Skeletal muscle tissue (tissue), 4 donors: ENCODE results near the gene NAA80. TPM values are rescaled to one million over a fixed set of nuclear protein-coding genes. Genes with fewer than 3 reads are reported as not detected.
A peak's percentile ranks its signal among the peaks of the same experiment; 100 is the strongest.
"Not testable (repeated sequence)": the region's sequence is repeated elsewhere in the genome, so short reads cannot be mapped to it uniquely, and the experiment has no call there.

Experiments
- H3K27ac ChIP-seq: one replicate; pipeline ENCODE4 v1.7.0; 2013; ENCODE audit warnings: mild to moderate bottlenecking, low read depth, low read length, inconsistent platforms
- H3K27me3 ChIP-seq, 3 donors: one replicate each; pipeline ENCODE4 v1.7.0; 2013; ENCODE audit warnings: low read length in 3 of 3; ENCODE audit not compliant: control insufficient read depth in 3 of 3, insufficient read depth in 3 of 3
- H3K36me3 ChIP-seq, 3 donors: one replicate each; pipeline ENCODE4 v1.7.0; 2013; ENCODE audit warnings: low read length in 3 of 3; ENCODE audit not compliant: control insufficient read depth in 3 of 3, insufficient read depth in 3 of 3
- H3K4me1 ChIP-seq, 3 donors: one replicate each; pipeline ENCODE4 v1.7.0; 2013; ENCODE audit warnings: low read length in 3 of 3, mild to moderate bottlenecking in 3 of 3; ENCODE audit not compliant: control insufficient read depth in 3 of 3, insufficient read depth in 3 of 3
- H3K4me3 ChIP-seq, 3 donors: one replicate each; pipeline ENCODE4 v1.7.0; 2013; ENCODE audit warnings: low read length in 3 of 3
- H3K9ac ChIP-seq, 3 donors: one replicate each; pipeline ENCODE4 v1.7.0; 2013; ENCODE audit warnings: low read length in 3 of 3, mild to moderate bottlenecking in 3 of 3, moderate library complexity in 2 of 3, low read depth in 1 of 3
- H3K9me3 ChIP-seq, 3 donors: one replicate each; pipeline ENCODE4 v1.7.0; 2013; ENCODE audit warnings: low read length in 3 of 3; ENCODE audit not compliant: control insufficient read depth in 3 of 3
- total RNA-seq: library from RNA; depleted of rRNA; stranded (reverse); fragments of >200 nt; gene quantifications from one replicate; pipeline ENCODE4 v1.2.3, GENCODE V29; 2014
- donor health status: Osteomylitis.

Gene NAA80
- total RNA-seq, 1 donor from 2014 or later, result 1.6 TPM

- H3K36me3 ChIP-seq, result peaks cover 27 to 31% (median 30%) of the 10 kb centered on the region in 3 donors
- no peak overlapping the region for H3K27ac ChIP-seq
- H3K4me1 ChIP-seq, result peaks cover 36 to 47% (median 42%) of the 10 kb centered on the region in 3 donors
These were observed 15.6 kb upstream of the NAA80 start for GRCh38 chr3:50314816-50315215.

GRCh38 chr3:50314342-50314741, 15.1 kb upstream of the NAA80 start:
- H3K27ac ChIP-seq, result no peak overlapping the region
- H3K36me3 ChIP-seq, result peaks cover 22 to 26% (median 25%) of the 10 kb centered on the region in 3 donors
- no peaks in the 10 kb centered on the region for H3K27me3 ChIP-seq
- peak overlapping the region in 1 of 3 donors; percentile 60 for H3K9ac ChIP-seq
- H3K4me1 ChIP-seq, result peaks cover 31 to 42% (median 38%) of the 10 kb centered on the region in 3 donors
- no peaks in the 10 kb centered on the region for H3K9me3 ChIP-seq
- H3K4me3 ChIP-seq, result no peak overlapping the region

More at GRCh38 chr3:50314816-50315215, 15.6 kb upstream of the NAA80 start:
- Histone ChIP-seq H3K4me3 (no peak overlapping the region), H3K27me3 (no peaks in the 10 kb centered on the region), H3K9me3 (no peaks in the 10 kb centered on the region), H3K9ac (no peak overlapping the region)

GRCh38 chr3:50312041-50312440, 12.8 kb upstream of the NAA80 start:
- not testable (repeated sequence) for H3K9ac ChIP-seq, H3K27me3 ChIP-seq, H3K9me3 ChIP-seq, H3K27ac ChIP-seq, H3K4me3 ChIP-seq, H3K36me3 ChIP-seq
- peaks cover 9 to 19% (median 16%) of the 10 kb centered on the region in 3 donors for H3K4me1 ChIP-seq

GRCh38 chr3:50304601-50305000, 5.4 kb upstream of the NAA80 start:
- peak overlapping the region in 1 of 3 donors; percentile 16 for H3K9ac ChIP-seq
- no peak overlapping the region for H3K27ac ChIP-seq
- no peak overlapping the region for H3K4me3 ChIP-seq
- no peaks in the 10 kb centered on the region for H3K27me3 ChIP-seq
- H3K9me3 ChIP-seq, result no peaks in the 10 kb centered on the region
- H3K36me3 ChIP-seq, result peaks cover 0 to 2% (median 0%) of the 10 kb centered on the region in 3 donors
- H3K4me1 ChIP-seq, result peaks cover 31 to 34% (median 33%) of the 10 kb centered on the region in 3 donors

GRCh38 chr3:50303013-50303815, 4.0 kb upstream of the NAA80 start, which contains the start of gene HYAL1:
HYAL1 (minus strand) TSS chr3:50303574; CDS start chr3:50302956, 618 bp downstream.
- Histone ChIP-seq H3K36me3 (peaks cover 0 to 2% (median 0%) of the 10 kb centered on the region in 3 donors), H3K27ac (peak within 1 kb of the TSS; percentile 65), H3K4me3 (peak within 1 kb of the TSS; percentile 35 to 70 (median 59)), H3K27me3 (no peaks in the 10 kb centered on the region), H3K9ac (peak within 1 kb of the TSS; percentile 56 to 81 (median 63)), H3K4me1 (peaks cover 41 to 45% (median 42%) of the 10 kb centered on the region in 3 donors), H3K9me3 (no peaks in the 10 kb centered on the region)

GRCh38 chr3:50302095-50303012, 3.1 kb upstream of the NAA80 start:
- no peaks in the 10 kb centered on the region for H3K9me3 ChIP-seq
- peaks cover 44 to 53% (median 44%) of the 10 kb centered on the region in 3 donors for H3K4me1 ChIP-seq
- peak overlapping the region; percentile 35 to 70 (median 59) for H3K4me3 ChIP-seq
- peak overlapping the region; percentile 19 to 81 (median 63) for H3K9ac ChIP-seq
- peak overlapping the region; percentile 65 for H3K27ac ChIP-seq
- H3K36me3 ChIP-seq, result peaks cover 0 to 5% (median 0%) of the 10 kb centered on the region in 3 donors
- no peaks in the 10 kb centered on the region for H3K27me3 ChIP-seq

- Histone ChIP-seq H3K4me3 (peak overlapping the region; percentile 84 to 86 (median 86)), H3K27ac (peak overlapping the region; percentile 88), H3K4me1 (peaks cover 44 to 54% (median 44%) of the 10 kb centered on the region in 3 donors), H3K36me3 (peaks cover 0 to 5% (median 4%) of the 10 kb centered on the region in 3 donors), H3K9me3 (no peaks in the 10 kb centered on the region), H3K9ac (peak overlapping the region; percentile 83 to 96 (median 94)), H3K27me3 (no peaks in the 10 kb centered on the region)
These were observed 1.6 kb upstream of the NAA80 start for GRCh38 chr3:50300681-50301254.

GRCh38 chr3:50299929-50300680, 900 bp upstream of the NAA80 start:
- H3K9me3 ChIP-seq, result no peaks in the 10 kb centered on the region
- peaks cover 0 to 5% (median 4%) of the 10 kb centered on the region in 3 donors for H3K36me3 ChIP-seq
- H3K27ac ChIP-seq, result peak overlapping the region; percentile 88
- peak overlapping the region; percentile 83 to 96 (median 94) for H3K9ac ChIP-seq
- no peaks in the 10 kb centered on the region for H3K27me3 ChIP-seq
- peak overlapping the region; percentile 84 to 86 (median 86) for H3K4me3 ChIP-seq
- peaks cover 44 to 54% (median 44%) of the 10 kb centered on the region in 3 donors for H3K4me1 ChIP-seq

GRCh38 chr3:50299638-50299928, 378 bp upstream of the NAA80 start:
- H3K36me3 ChIP-seq, result peaks cover 0 to 5% (median 4%) of the 10 kb centered on the region in 3 donors
- H3K27me3 ChIP-seq, result no peaks in the 10 kb centered on the region
- H3K4me3 ChIP-seq, result peak overlapping the region; percentile 84 to 86 (median 86)
- H3K4me1 ChIP-seq, result peaks cover 44 to 54% (median 44%) of the 10 kb centered on the region in 3 donors
- H3K9me3 ChIP-seq, result no peaks in the 10 kb centered on the region
- peak overlapping the region; percentile 83 to 96 (median 94) for H3K9ac ChIP-seq
- H3K27ac ChIP-seq, result peak overlapping the region; percentile 88
